ENCODE measurements around the gene NTRK3.

NTRK3 gene

DNA sequence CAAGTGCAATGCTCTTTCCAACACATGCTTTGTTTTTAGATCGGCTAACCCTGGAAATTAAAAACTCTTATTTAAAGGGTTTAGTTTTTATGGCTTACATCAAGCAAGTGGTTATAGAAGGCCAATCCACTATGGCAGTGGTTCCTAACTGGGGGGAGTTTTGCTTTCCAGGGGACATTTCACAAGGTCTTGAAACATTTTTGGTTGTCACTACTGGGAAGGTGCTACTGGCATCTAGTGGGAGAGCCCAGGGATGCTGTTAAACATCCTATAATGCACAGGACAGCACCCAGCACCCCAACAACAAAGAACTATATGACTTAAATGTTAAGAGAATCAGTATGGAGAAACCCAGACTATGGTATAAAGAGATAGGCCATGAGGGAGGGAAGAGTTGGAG lies 439.0 kb downstream of the NTRK3 start:
- DNase-seq (ENCODE audit: low spot score) = no peak

GRCh38 chr15:87816811-87817210 lies 439.7 kb downstream of the NTRK3 start:
- DNase-seq (ENCODE audit: low spot score) = no peak

GRCh38 chr15:87816016-87816415 lies 440.5 kb downstream of the NTRK3 start:
- DNase-seq (ENCODE audit: low spot score) = no peak
